NCI-H774 (cell line): Measurements from ENCODE around the gene TRPM1.

ENCODE experiments used
- DNase-seq: peaks from one replicate; lab custom pipeline; 2025; lab: John Stamatoyannopoulos, UW

The TRPM1 gene

GRCh38 chr15:31082771-31083369 is 18.7 kb downstream of the TRPM1 start:
- no peak for DNase-seq

- DNase-seq: peak; percentile 63
Measured at GRCh38 chr15:31081588-31082250, 19.8 kb downstream of the TRPM1 start.

- DNase-seq: no peak
Measured at GRCh38 chr15:31081056-31081455, 20.5 kb downstream of the TRPM1 start.

GRCh38 chr15:31080591-31081014 is 20.9 kb downstream of the TRPM1 start:
- no peak for DNase-seq

- DNase-seq: no peak
Measured at GRCh38 chr15:31079519-31079918, 22.0 kb downstream of the TRPM1 start.

- no peak for DNase-seq
Measured at GRCh38 chr15:31078471-31078870, 23.1 kb downstream of the TRPM1 start.

GRCh38 chr15:31077941-31078340 is 23.6 kb downstream of the TRPM1 start:
- no peak for DNase-seq

- no peak for DNase-seq
Measured at GRCh38 chr15:31077181-31077580, 24.3 kb downstream of the TRPM1 start.

GRCh38 chr15:31074321-31074720 is 27.2 kb downstream of the TRPM1 start:
- DNase-seq: no peak

- DNase-seq: no peak
Measured at GRCh38 chr15:31070867-31071266, 30.7 kb downstream of the TRPM1 start.

GRCh38 chr15:31069360-31070000 is 32.0 kb downstream of the TRPM1 start:
- no peak for DNase-seq

- DNase-seq: no peak
Measured at GRCh38 chr15:31067890-31068603, 33.5 kb downstream of the TRPM1 start.

GRCh38 chr15:31065824-31066223 is 35.7 kb downstream of the TRPM1 start:
- DNase-seq: no peak

- DNase-seq: no peak
Measured at GRCh38 chr15:31062911-31063310, 38.6 kb downstream of the TRPM1 start.

- DNase-seq: no peak
Measured at GRCh38 chr15:31062310-31062847, 39.1 kb downstream of the TRPM1 start.

- no peak for DNase-seq
Measured at GRCh38 chr15:31060429-31061140, 40.9 kb downstream of the TRPM1 start.

- no peak for DNase-seq
Measured at GRCh38 chr15:31058236-31058962, 43.1 kb downstream of the TRPM1 start.

- DNase-seq: no peak
Measured at GRCh38 chr15:31051496-31052080, 49.9 kb downstream of the TRPM1 start.

- no peak for DNase-seq
Measured at GRCh38 chr15:31050953-31051352, 50.6 kb downstream of the TRPM1 start.

- DNase-seq: no peak
Measured at GRCh38 chr15:31049682-31050615, 51.6 kb downstream of the TRPM1 start.
